AG04449 (cell line): ENCODE data around the gene BMF.
"Not testable (repeated sequence)": the region's sequence is repeated elsewhere in the genome, so short reads cannot be mapped to it uniquely, and the experiment has no call there.

Experiments used
- CTCF ChIA-PET: fragments of 350-600 bp; formaldehyde crosslinking; extraction: SDS; loops from one replicate; lab custom pipeline; 2021; ENCODE audit warnings: antibody characterized with exemption; lab: Yijun Ruan, JAX
- POLR2A ChIA-PET: fragments of 400-600, 350-600 bp; formaldehyde crosslinking; extraction: SDS; loops from one replicate; lab custom pipeline; 2020; ENCODE audit warnings: antibody characterized with exemption, inconsistent platforms; lab: Yijun Ruan, JAX
- DNase-seq: peaks from one replicate; pipeline ENCODE4 v3.0.0-alpha.2; 2010; ENCODE audit warnings: low read depth, low spot score
- H3K4me3 ChIP-seq: 2 replicates; pipeline ENCODE4 v1.5.1; 2011; ENCODE audit warnings: low read depth, mild to moderate bottlenecking, control low read depth, low read length
- CTCF ChIP-seq: IDR thresholded peaks from one replicate; pipeline ENCODE4 v1.5.1; 2011; ENCODE audit warnings: mild to moderate bottlenecking, moderate library complexity, low read length, control low read depth, inconsistent platforms; ENCODE audit not compliant: insufficient read depth; ENCODE audit errors: missing control alignments

BMF gene

GRCh38 chr15:40081691-40082194 lies 26.9 kb downstream of the BMF start:
- ChIA-PET CTCF (interaction anchor here (0.7 to 3.8 kb wide), 5 partner anchors 12 to 136 kb away, joined by 3 to 20 read pairs (median 3); no protein-coding TSS in a partner anchor), POLR2A (interaction anchor here (0.7 to 1.3 kb wide), 2 partner anchors 17 to 34 kb away, joined by 3 to 6 read pairs; no protein-coding TSS in a partner anchor)
- peak; percentile 4 for TF ChIP-seq CTCF
- H3K4me3 ChIP-seq: peak overlapping the region; percentile 41
- no peak for DNase-seq

- no peak for DNase-seq
- TF ChIP-seq CTCF: no peak
- CTCF ChIA-PET: interaction anchor here (3.8 kb wide), 1 partner anchor 24 kb away, joined by 20 read pairs; no protein-coding TSS in a partner anchor
- POLR2A ChIA-PET: no interaction called here
- no peak overlapping the region for H3K4me3 ChIP-seq
These were observed 27.8 kb downstream of the BMF start for GRCh38 chr15:40080847-40081246.

GRCh38 chr15:40080104-40080503 lies 28.6 kb downstream of the BMF start:
- POLR2A ChIA-PET: no interaction called here
- H3K4me3 ChIP-seq: no peak overlapping the region
- TF ChIP-seq CTCF: no peak
- CTCF ChIA-PET: interaction anchor here (1.1 to 3.8 kb wide), 2 partner anchors 25 kb away, joined by 4 to 20 read pairs; no protein-coding TSS in a partner anchor
- DNase-seq: no peak

GRCh38 chr15:40079456-40079855 lies 29.2 kb downstream of the BMF start:
- POLR2A ChIA-PET: no interaction called here
- no peak for TF ChIP-seq CTCF
- no peak overlapping the region for H3K4me3 ChIP-seq
- no peak for DNase-seq
- CTCF ChIA-PET: interaction anchor here (1.1 to 1.4 kb wide), 3 partner anchors 9 to 27 kb away, joined by 3 to 4 read pairs (median 4); no protein-coding TSS in a partner anchor

GRCh38 chr15:40075298-40076044 lies 33.2 kb downstream of the BMF start:
- DNase-seq: no peak
- no peak overlapping the region for H3K4me3 ChIP-seq
- no peak for TF ChIP-seq CTCF
- ChIA-PET CTCF (interaction anchor here (0.8 to 2.9 kb wide), 3 partner anchors 11 to 29 kb away, joined by 4 to 11 read pairs (median 5); no protein-coding TSS in a partner anchor), POLR2A (no interaction called here)

- POLR2A ChIA-PET, H3K4me3 ChIP-seq, DNase-seq: not testable (repeated sequence)
- CTCF ChIA-PET: interaction anchor here (1.3 kb wide), 1 partner anchor 29 kb away, joined by 6 read pairs; no protein-coding TSS in a partner anchor
These were observed 34.0 kb downstream of the BMF start for GRCh38 chr15:40074656-40075055.

GRCh38 chr15:40073716-40074490 lies 34.8 kb downstream of the BMF start:
- CTCF ChIA-PET: interaction anchor here (1.3 kb wide), 1 partner anchor 30 kb away, joined by 6 read pairs; no protein-coding TSS in a partner anchor
- H3K4me3 ChIP-seq, DNase-seq, POLR2A ChIA-PET: not testable (repeated sequence)
